GM12872 (cell line): Measurements from ENCODE around the gene GIGYF2.

Experiments used
- CTCF ChIP-seq: IDR thresholded peaks from 3 replicates; pipeline ENCODE4 v1.5.1; 2011; ENCODE audit warnings: low read depth, mild to moderate bottlenecking, low read length, moderate library complexity; ENCODE audit not compliant: insufficient read depth

The GIGYF2 gene

GRCh38 chr2:232873292-232873908 lies 176.3 kb downstream of the GIGYF2 start:
- TF ChIP-seq CTCF = no peak

- no peak for TF ChIP-seq CTCF
Measured at GRCh38 chr2:232873909-232874641, 176.9 kb downstream of the GIGYF2 start.

GRCh38 chr2:232874677-232875223 lies 177.6 kb downstream of the GIGYF2 start:
- TF ChIP-seq CTCF = no peak

- TF ChIP-seq CTCF = no peak
Measured at GRCh38 chr2:232875256-232876121, 178.4 kb downstream of the GIGYF2 start.

GRCh38 chr2:232876161-232876977 lies 179.2 kb downstream of the GIGYF2 start:
- TF ChIP-seq CTCF = peak; percentile 33; the same call in 2 of the 3 replicates

GRCh38 chr2:232876978-232877441 lies 179.9 kb downstream of the GIGYF2 start:
- no peak for TF ChIP-seq CTCF
